Fibroblast of lung (primary cell): Measurements from ENCODE around the gene GNB1L. TPM values are rescaled to one million over a fixed set of nuclear protein-coding genes. Genes with fewer than 3 reads are reported as not detected.

Experiments
- DNase-seq, 2 donors: peaks; one replicate each; pipeline versions ENCODE4 v3.0.0 to v3.0.0-alpha.2; 2010; ENCODE audit warnings: low read depth in 2 of 2
- H2AFZ ChIP-seq: 2 replicates; pipeline ENCODE4 v1.5.1; 2012; ENCODE audit warnings: low read length, control low read depth, inconsistent platforms
- H3K27ac ChIP-seq: 2 replicates; pipeline ENCODE4 v1.5.1; 2011; ENCODE audit warnings: low read length, control low read depth; ENCODE audit not compliant: insufficient read depth
- H3K27me3 ChIP-seq: 2 replicates; pipeline ENCODE4 v1.5.1; 2011; ENCODE audit warnings: mild to moderate bottlenecking, low read length; ENCODE audit not compliant: control insufficient read depth, insufficient read depth
- H3K36me3 ChIP-seq: 2 replicates; pipeline ENCODE4 v1.5.1; 2011; ENCODE audit warnings: low read length; ENCODE audit not compliant: control insufficient read depth, insufficient read depth
- H3K4me1 ChIP-seq: 2 replicates; pipeline ENCODE4 v1.5.1; 2011; ENCODE audit warnings: low read length; ENCODE audit not compliant: control insufficient read depth, insufficient read depth; ENCODE audit errors: extremely low read depth
- H3K4me2 ChIP-seq: 2 replicates; pipeline ENCODE4 v1.5.1; 2011; ENCODE audit warnings: low read length, control low read depth; ENCODE audit not compliant: insufficient read depth; ENCODE audit errors: extremely low read depth
- H3K4me3 ChIP-seq, 4 experiments: fragments of 200-600 bp in 1 of 4; sonication (generic) in 1 of 4; replicated peaks in 1 of 4; 2 replicates each; pipeline ENCODE4 v1.5.1; 2011 to 2016; ENCODE audit warnings: low read length in 4 of 4, low read depth in 3 of 4, mild to moderate bottlenecking in 3 of 4, control low read depth in 2 of 4, inconsistent platforms in 1 of 4, mixed read lengths in 1 of 4; ENCODE audit not compliant: insufficient read depth in 1 of 4; ENCODE audit errors: control extremely low read depth in 1 of 4
- H3K79me2 ChIP-seq: 2 replicates; pipeline ENCODE4 v1.5.1; 2012; ENCODE audit warnings: mild to moderate bottlenecking, low read length, inconsistent platforms; ENCODE audit not compliant: control insufficient read depth, insufficient read depth
- H3K9ac ChIP-seq: 2 replicates; pipeline ENCODE4 v1.5.1; 2011; ENCODE audit warnings: mild to moderate bottlenecking, low read length, control low read depth; ENCODE audit not compliant: insufficient read depth
- H3K9me3 ChIP-seq: 2 replicates; pipeline ENCODE4 v1.5.1; 2012; ENCODE audit warnings: low read depth, low read length; ENCODE audit not compliant: control insufficient read depth, insufficient read depth
- H4K20me1 ChIP-seq: 2 replicates; pipeline ENCODE4 v1.5.1; 2011; ENCODE audit warnings: low read length; ENCODE audit not compliant: control insufficient read depth, insufficient read depth; ENCODE audit errors: extremely low read depth
- CTCF ChIP-seq, 2 donors: IDR thresholded peaks in 1 of 2; conservative IDR thresholded peaks in 1 of 2; 1 replicate in 1 of 2; 2 replicates in 1 of 2; pipeline ENCODE4 v1.5.1; 2011 to 2012; ENCODE audit warnings: low read length in 2 of 2, control low read depth in 1 of 2, inconsistent platforms in 1 of 2, low read depth in 1 of 2, mild to moderate bottlenecking in 1 of 2
- EZH2 ChIP-seq: IDR thresholded peaks from 2 replicates; pipeline ENCODE4 v1.5.1; 2012; ENCODE audit warnings: low read length, control low read depth, mild to moderate bottlenecking; ENCODE audit errors: missing control alignments
- polyA plus RNA-seq, 2 donors: library from polyadenylated mRNA; depleted of rRNA in 1 of 2; stranded (reverse) in 1 of 2; unstranded in 1 of 2; fragments of >200 nt; gene quantifications; 2 replicates each; pipeline ENCODE4 v1.2.1, GENCODE V29; 2011 to 2012; ENCODE audit warnings: missing spikeins in 1 of 2
- total RNA-seq: library from RNA; depleted of rRNA; stranded (reverse); fragments of >200 nt; gene quantifications from 2 replicates; pipeline ENCODE4 v1.2.1, GENCODE V29; 2014

GNB1L gene
- total and polyA plus RNA-seq, 2 donors (not counting 1 experiment from before 2014, with no cell fraction given) = 1.4 to 7.8 TPM

DNA sequence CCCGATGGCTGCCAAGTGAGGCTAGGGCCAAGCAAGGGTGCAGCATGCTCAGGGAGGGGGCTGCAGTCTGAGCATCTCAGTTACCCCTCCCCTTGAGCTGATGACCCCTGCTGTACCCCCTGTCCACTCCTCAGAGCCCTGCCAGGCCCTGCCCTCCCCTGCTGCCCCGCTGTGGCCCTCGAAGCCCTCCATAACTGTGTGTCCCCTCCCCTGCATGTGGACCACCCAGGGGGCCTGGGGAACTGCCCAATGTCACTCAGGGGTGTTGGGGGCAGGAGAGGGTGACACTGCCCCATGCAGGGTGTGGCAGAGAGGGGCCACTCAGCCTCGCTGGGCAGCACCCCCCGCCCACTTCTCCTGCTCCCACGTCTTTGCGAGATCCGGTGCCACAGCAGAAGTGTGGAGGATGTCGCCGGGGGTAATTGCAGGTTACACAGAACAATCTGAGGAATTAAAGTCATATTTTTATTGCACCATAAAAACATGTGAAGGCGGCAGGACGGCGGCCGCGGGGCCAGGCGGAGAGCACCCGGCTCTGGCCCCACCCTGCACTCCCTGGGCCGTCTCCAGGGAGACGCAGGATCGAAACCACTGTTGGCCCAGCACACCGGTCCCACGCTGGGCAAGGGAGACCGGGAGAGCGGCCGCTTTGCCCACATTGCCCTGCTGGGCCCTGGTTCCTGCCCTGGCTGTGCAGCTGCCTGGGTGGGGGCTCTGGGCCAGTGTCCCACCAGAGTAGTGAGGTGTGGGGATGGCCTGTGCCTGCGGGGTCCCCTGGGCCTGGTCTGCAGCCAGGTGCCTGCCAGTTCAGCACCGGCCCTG, 18.7 kb upstream of the GNB1L start:
- H3K79me2 ChIP-seq = no peaks in the 10 kb centered on the region
- H3K36me3 ChIP-seq = peaks cover 10% of the 10 kb centered on the region
- no peak overlapping the region for H3K4me2 ChIP-seq
- H3K4me3 ChIP-seq = no peak overlapping the region
- no peaks in the 10 kb centered on the region for H3K9me3 ChIP-seq
- no peak for TF ChIP-seq CTCF (conservative IDR thresholded peaks at IDR 0.05 in 1 of 2, IDR thresholded peaks at IDR 0.05 in 1 of 2; ENCODE audit: low read depth in 1 of 2, low read length in 2 of 2)
- H3K9ac ChIP-seq = no peak overlapping the region
- H2AFZ ChIP-seq = no peak overlapping the region
- H3K27me3 ChIP-seq = no peaks in the 10 kb centered on the region
- H3K27ac ChIP-seq = no peak overlapping the region
- no peaks in the 10 kb centered on the region for H4K20me1 ChIP-seq
- peaks cover 5% of the 10 kb centered on the region for H3K4me1 ChIP-seq
- DNase-seq = no peak

DNA sequence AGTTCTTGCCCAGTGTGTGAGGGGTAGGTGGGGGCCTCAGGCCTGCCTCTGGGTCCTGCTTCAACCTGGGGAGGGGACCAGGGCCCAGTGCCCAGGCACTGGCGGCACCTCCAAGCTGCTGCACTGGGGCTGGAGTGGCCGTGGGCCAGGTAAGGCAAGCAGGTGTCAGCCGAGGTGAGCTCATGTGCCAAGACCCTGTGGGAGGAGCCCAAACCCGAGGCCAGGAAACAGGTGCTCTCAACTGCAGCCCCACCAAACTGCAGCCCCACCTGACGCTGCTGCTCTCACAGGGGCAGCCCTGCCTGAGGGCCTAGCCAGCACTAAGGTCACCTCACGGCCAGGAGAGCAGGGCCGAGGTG, 18.1 kb upstream of the GNB1L start:
- Histone ChIP-seq H3K36me3 (peaks cover 9% of the 10 kb centered on the region), H3K27me3 (no peaks in the 10 kb centered on the region), H3K9ac (no peak overlapping the region), H3K4me2 (no peak overlapping the region), H3K4me1 (peaks cover 4% of the 10 kb centered on the region), H3K9me3 (no peaks in the 10 kb centered on the region), H3K79me2 (no peaks in the 10 kb centered on the region), H4K20me1 (no peaks in the 10 kb centered on the region), H3K4me3 (no peak overlapping the region), H3K27ac (no peak overlapping the region), H2AFZ (no peak overlapping the region)
- DNase-seq = no peak
- TF ChIP-seq CTCF (conservative IDR thresholded peaks at IDR 0.05 in 1 of 2, IDR thresholded peaks at IDR 0.05 in 1 of 2; ENCODE audit: low read depth in 1 of 2, low read length in 2 of 2) = no peak
- no peak for TF ChIP-seq EZH2

- no peaks in the 10 kb centered on the region for H3K79me2 ChIP-seq
These were observed 17.4 kb upstream of the GNB1L start for GRCh38 chr22:19871845-19872778.

More at GRCh38 chr22:19871845-19872778, 17.4 kb upstream of the GNB1L start:
- H3K36me3 ChIP-seq = peaks cover 3% of the 10 kb centered on the region
- H3K4me1 ChIP-seq = peaks cover 3% of the 10 kb centered on the region
- H3K27me3 ChIP-seq = no peaks in the 10 kb centered on the region
- no peak overlapping the region for H3K4me3 ChIP-seq
- no peak for DNase-seq
- no peak overlapping the region for H3K27ac ChIP-seq
- H3K9ac ChIP-seq = no peak overlapping the region
- H3K9me3 ChIP-seq = no peaks in the 10 kb centered on the region
- H2AFZ ChIP-seq = no peak overlapping the region
- H3K4me2 ChIP-seq = no peak overlapping the region
- H4K20me1 ChIP-seq = no peaks in the 10 kb centered on the region
- TF ChIP-seq EZH2 = no peak
- TF ChIP-seq CTCF (conservative IDR thresholded peaks at IDR 0.05 in 1 of 2, IDR thresholded peaks at IDR 0.05 in 1 of 2; ENCODE audit: low read depth in 1 of 2, low read length in 2 of 2) = no peak
